ENCODE results near the gene RYR1.
"Not testable (repeated sequence)": the region's sequence is repeated elsewhere in the genome, so short reads cannot be mapped to it uniquely, and the experiment has no call there.

Gene RYR1

DNA sequence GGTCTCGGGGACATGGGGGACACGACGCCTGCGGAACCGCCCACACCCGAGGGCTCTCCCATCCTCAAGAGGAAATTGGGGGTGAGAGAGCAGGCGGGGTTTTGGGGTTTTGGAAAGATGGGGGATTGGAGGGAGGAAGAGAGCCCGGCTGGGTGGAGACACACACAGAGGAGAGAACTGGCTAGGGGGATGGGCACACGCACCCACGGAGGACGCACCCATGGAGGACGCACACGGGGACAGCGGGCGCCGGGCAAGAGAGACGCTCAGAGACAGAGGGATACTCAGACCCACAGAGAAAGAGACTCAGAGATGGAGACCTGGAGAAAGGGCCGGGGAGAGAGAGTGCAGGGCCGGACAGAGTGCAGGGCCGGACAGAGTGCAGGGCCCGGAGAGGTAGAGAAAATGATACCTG is 132.2 kb downstream of the RYR1 start:
- no peak overlapping the region for H3K27ac ChIP-seq
- TF ChIP-seq, protein P1, sequence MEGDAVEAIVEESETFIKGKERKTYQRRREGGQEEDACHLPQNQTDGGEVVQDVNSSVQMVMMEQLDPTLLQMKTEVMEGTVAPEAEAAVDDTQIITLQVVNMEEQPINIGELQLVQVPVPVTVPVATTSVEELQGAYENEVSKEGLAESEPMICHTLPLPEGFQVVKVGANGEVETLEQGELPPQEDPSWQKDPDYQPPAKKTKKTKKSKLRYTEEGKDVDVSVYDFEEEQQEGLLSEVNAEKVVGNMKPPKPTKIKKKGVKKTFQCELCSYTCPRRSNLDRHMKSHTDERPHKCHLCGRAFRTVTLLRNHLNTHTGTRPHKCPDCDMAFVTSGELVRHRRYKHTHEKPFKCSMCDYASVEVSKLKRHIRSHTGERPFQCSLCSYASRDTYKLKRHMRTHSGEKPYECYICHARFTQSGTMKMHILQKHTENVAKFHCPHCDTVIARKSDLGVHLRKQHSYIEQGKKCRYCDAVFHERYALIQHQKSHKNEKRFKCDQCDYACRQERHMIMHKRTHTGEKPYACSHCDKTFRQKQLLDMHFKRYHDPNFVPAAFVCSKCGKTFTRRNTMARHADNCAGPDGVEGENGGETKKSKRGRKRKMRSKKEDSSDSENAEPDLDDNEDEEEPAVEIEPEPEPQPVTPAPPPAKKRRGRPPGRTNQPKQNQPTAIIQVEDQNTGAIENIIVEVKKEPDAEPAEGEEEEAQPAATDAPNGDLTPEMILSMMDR (IDR thresholded peaks at IDR 0.05; ENCODE audit: low read depth, low read length, missing control alignments): no peak
- H3K27me3 ChIP-seq (replicated peaks): peaks cover 10% of the 10 kb centered on the region
- no peak for DNase-seq
- in situ Hi-C loops (cut with HindIII; ENCODE audit: low pct_ligation_motif_present, low sequenced_read_pairs): no loop called here
- H3K36me3 ChIP-seq (replicated peaks): no peaks in the 10 kb centered on the region
- no peak overlapping the region for H3K4me3 ChIP-seq (ENCODE audit: low read depth, low read length)

DNA sequence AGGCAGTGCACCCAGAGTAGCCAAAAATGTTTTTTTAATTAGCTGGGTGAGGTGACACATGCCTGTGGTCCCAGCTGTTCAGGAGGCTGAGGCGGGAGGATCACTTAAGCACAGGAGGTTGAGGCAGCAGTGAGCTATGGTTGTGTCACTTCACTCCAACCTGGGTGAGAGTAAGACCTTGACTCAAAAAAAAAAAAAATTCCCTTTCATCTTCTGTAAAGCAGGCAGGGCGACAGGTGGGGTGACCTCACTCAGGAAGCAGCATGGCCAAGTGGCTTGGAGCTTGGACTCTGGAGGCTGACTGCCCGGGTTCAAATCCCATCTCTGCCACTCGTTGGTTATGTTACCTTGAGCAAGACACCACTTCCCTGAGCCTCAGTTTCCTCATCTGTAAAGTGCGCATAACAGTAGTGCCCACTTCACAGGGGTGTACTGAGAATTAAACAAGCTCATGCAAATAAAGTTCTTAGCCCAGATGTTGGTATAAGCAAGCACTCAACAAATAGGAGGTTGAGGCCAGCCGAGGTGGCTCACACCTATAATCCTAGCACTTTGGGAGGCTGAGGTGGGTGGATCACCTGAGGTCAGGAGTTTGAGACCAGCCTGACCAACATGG is 136.0 kb downstream of the RYR1 start:
- Histone ChIP-seq H3K4me3 (ENCODE audit: low read depth, low read length) (no peak overlapping the region), H3K27me3 (replicated peaks) (peaks cover 9% of the 10 kb centered on the region), H3K27ac (no peak overlapping the region), H3K36me3 (replicated peaks) (no peaks in the 10 kb centered on the region)
- in situ Hi-C loops (cut with HindIII; ENCODE audit: low pct_ligation_motif_present, low sequenced_read_pairs): no loop called here
- TF ChIP-seq, protein P1 (IDR thresholded peaks at IDR 0.05; ENCODE audit: low read depth, low read length, missing control alignments): no peak
- DNase-seq: no peak

DNA sequence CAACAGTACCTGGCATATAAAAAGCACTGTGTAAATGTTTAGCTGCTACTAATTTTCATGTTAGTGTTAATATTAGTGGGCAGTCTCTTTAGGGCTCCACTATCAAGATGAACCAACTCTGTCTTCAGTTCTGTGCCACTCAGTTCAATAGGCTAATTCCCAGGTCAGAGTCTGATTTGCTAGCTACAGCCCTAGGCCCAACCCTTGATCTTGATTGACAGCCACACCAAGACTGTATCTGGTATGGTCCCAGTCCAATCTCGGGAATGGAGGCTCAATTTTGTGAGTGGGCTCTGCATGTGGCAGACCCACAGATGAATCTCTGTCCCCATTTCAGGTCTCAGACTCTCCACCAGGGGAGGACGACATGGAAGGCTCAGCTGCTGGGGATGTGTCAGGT is 138.2 kb downstream of the RYR1 start:
- no peak for DNase-seq
- TF ChIP-seq, protein P1 (IDR thresholded peaks at IDR 0.05; ENCODE audit: low read depth, low read length, missing control alignments): no peak
- Histone ChIP-seq H3K4me3 (ENCODE audit: low read depth, low read length) (no peak overlapping the region), H3K36me3 (replicated peaks) (no peaks in the 10 kb centered on the region), H3K27me3 (replicated peaks) (no peaks in the 10 kb centered on the region), H3K27ac (no peak overlapping the region)
- in situ Hi-C loops (cut with HindIII; ENCODE audit: low pct_ligation_motif_present, low sequenced_read_pairs): no loop called here

DNA sequence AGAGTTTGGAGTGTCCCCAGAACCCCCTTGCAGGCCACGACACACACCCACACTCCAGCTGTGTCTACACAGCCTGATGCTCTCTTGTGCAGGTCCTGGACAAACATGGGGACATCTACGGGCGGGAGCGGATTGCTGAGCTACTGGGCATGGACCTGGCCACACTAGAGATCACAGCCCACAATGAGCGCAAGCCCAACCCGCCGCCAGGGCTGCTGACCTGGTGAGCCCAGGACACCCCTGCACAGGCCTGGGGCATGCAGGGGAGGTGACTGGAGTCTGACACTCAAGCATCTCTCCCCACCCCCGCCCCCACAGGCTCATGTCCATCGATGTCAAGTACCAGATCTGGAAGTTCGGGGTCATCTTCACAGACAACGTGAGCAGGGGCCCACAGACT is 144.3 kb downstream of the RYR1 start:
- H3K27me3 ChIP-seq (replicated peaks): no peaks in the 10 kb centered on the region
- H3K36me3 ChIP-seq (replicated peaks): no peaks in the 10 kb centered on the region
- no peak overlapping the region for H3K4me3 ChIP-seq (ENCODE audit: low read depth, low read length)
- in situ Hi-C loops (cut with HindIII; ENCODE audit: low pct_ligation_motif_present, low sequenced_read_pairs): no loop called here
- TF ChIP-seq, protein P1 (IDR thresholded peaks at IDR 0.05; ENCODE audit: low read depth, low read length, missing control alignments): no peak
- no peak overlapping the region for H3K27ac ChIP-seq
- DNase-seq: no peak

DNA sequence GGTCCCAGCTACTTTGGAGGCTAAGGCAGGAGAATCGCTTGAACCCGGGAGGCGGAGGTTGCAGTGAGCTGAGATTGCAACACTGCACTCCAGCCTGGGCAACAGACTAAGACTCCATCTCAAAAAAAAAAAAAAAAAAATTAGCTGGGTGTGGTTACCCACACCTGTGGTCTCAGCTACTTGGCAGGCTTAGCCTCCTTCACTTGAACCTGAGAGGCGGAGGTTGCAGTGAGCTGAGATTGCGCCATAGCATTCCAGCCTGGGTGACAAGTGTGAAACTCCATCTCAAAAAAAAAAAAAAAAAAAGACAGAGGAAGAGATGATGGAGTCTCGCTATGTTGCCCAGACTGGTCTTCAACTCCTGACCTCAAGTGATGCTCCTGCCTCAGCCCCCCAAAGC is 145.8 kb downstream of the RYR1 start:
- in situ Hi-C loops (cut with HindIII; ENCODE audit: low pct_ligation_motif_present, low sequenced_read_pairs); H3K36me3 ChIP-seq (replicated peaks); H3K27ac ChIP-seq; H3K27me3 ChIP-seq (replicated peaks); DNase-seq; H3K4me3 ChIP-seq (ENCODE audit: low read depth, low read length): not testable (repeated sequence)

DNA sequence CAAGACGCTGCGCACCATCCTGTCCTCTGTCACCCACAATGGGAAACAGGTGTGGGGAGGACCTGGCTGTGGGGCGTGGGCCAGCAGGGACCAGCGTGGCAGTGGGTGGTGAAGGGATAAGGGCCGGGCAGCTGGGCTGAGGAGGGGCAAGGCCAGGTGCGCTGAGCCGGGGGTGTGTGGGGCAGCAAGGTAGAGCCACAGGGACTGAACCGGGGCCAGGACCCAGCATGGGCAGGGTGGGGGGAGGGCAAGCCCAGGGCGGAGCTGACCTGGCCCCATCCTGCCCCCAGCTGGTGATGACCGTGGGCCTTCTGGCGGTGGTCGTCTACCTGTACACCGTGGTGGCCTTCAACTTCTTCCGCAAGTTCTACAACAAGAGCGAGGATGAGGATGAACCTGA is 146.6 kb downstream of the RYR1 start:
- TF ChIP-seq, protein P1 (IDR thresholded peaks at IDR 0.05; ENCODE audit: low read depth, low read length, missing control alignments): no peak

More for the DNA sequence above, 146.6 kb downstream of the RYR1 start:
- no peak overlapping the region for H3K4me3 ChIP-seq (ENCODE audit: low read depth, low read length)
- H3K27me3 ChIP-seq (replicated peaks): no peaks in the 10 kb centered on the region
- no peaks in the 10 kb centered on the region for H3K36me3 ChIP-seq (replicated peaks)
- H3K27ac ChIP-seq: no peak overlapping the region
- no peak for DNase-seq
- in situ Hi-C loops (cut with HindIII; ENCODE audit: low pct_ligation_motif_present, low sequenced_read_pairs): no loop called here

Data from brain microvascular endothelial cell (primary cell).